NCI-H748 treated with DMSO at 0.1 percent for 48 hours (cell line): Measurements from ENCODE around the gene CFAP410.
"Not testable (repeated sequence)": the region's sequence is repeated elsewhere in the genome, so short reads cannot be mapped to it uniquely, and the experiment has no call there.

Experiments used
- DNase-seq: peaks from one replicate; lab custom pipeline; 2025; lab: John Stamatoyannopoulos, UW

Gene CFAP410

GRCh38 chr21:44316277-44316900, 22.8 kb downstream of the CFAP410 start:
- DNase-seq = no peak

GRCh38 chr21:44315691-44316203, 23.4 kb downstream of the CFAP410 start:
- no peak for DNase-seq

GRCh38 chr21:44314561-44314960, 24.6 kb downstream of the CFAP410 start:
- no peak for DNase-seq

- no peak for DNase-seq
Measured at GRCh38 chr21:44314128-44314527, 25.1 kb downstream of the CFAP410 start.

GRCh38 chr21:44313451-44313850, 25.7 kb downstream of the CFAP410 start:
- DNase-seq = no peak

- no peak for DNase-seq
Measured at GRCh38 chr21:44312716-44313115, 26.5 kb downstream of the CFAP410 start.

GRCh38 chr21:44312089-44312488, 27.1 kb downstream of the CFAP410 start:
- DNase-seq = no peak

- no peak for DNase-seq
Measured at GRCh38 chr21:44310628-44311507, 28.3 kb downstream of the CFAP410 start.

- no peak for DNase-seq
Measured at GRCh38 chr21:44306936-44307704, 32.1 kb downstream of the CFAP410 start.

GRCh38 chr21:44305691-44306090, 33.5 kb downstream of the CFAP410 start:
- DNase-seq = no peak

- no peak for DNase-seq
Measured at GRCh38 chr21:44304877-44305293, 34.3 kb downstream of the CFAP410 start.

GRCh38 chr21:44304011-44304616, 35.1 kb downstream of the CFAP410 start:
- no peak for DNase-seq

- DNase-seq = no peak
Measured at GRCh38 chr21:44303490-44303981, 35.7 kb downstream of the CFAP410 start.

GRCh38 chr21:44302573-44303401, 36.4 kb downstream of the CFAP410 start:
- not testable (repeated sequence) for DNase-seq

GRCh38 chr21:44301961-44302406, 37.2 kb downstream of the CFAP410 start:
- no peak for DNase-seq

GRCh38 chr21:44301141-44301540, 38.0 kb downstream of the CFAP410 start:
- no peak for DNase-seq

GRCh38 chr21:44300262-44300959, 38.8 kb downstream of the CFAP410 start:
- DNase-seq = peak; percentile 23

GRCh38 chr21:44299458-44300261, 39.5 kb downstream of the CFAP410 start, which contains the start of gene PFKL:
PFKL (plus strand) TSS chr21:44300053; CDS start chr21:44300106, 53 bp downstream.
- DNase-seq = no peak

GRCh38 chr21:44299085-44299457, 40.1 kb downstream of the CFAP410 start:
- no peak for DNase-seq
